Kidney (tissue), 14 donors: ENCODE results near the gene LUZP2. TPM values are rescaled to one million over a fixed set of nuclear protein-coding genes. Genes with fewer than 3 reads are reported as not detected.
"Not testable (repeated sequence)": the region's sequence is repeated elsewhere in the genome, so short reads cannot be mapped to it uniquely, and the experiment has no call there.

Experiments
- DNase-seq, 5 donors: peaks; one replicate each; pipeline ENCODE4 v3.0.0-alpha.2; 2013 to 2020
- FAIRE-seq: peaks from 2 replicates; lab custom pipeline; 2012; peaks lifted over from hg19 to GRCh38; lab: Jason Lieb, UNC
- H3K27ac ChIP-seq, 2 donors: one replicate each; pipeline ENCODE4 v1.7.0; 2013; ENCODE audit warnings: low read depth in 2 of 2, low read length in 2 of 2, inconsistent platforms in 1 of 2
- H3K27me3 ChIP-seq: one replicate; pipeline ENCODE4 v1.7.1; 2013; ENCODE audit warnings: low read length, inconsistent platforms; ENCODE audit not compliant: control insufficient read depth, insufficient read depth
- H3K36me3 ChIP-seq, 3 donors: one replicate each; pipeline versions ENCODE4 v1.7.0 to v1.7.1; 2013; ENCODE audit warnings: low read length in 3 of 3, control low read depth in 1 of 3, inconsistent platforms in 1 of 3; ENCODE audit not compliant: insufficient read depth in 3 of 3, control insufficient read depth in 2 of 3
- H3K4me1 ChIP-seq, 3 donors: one replicate each; pipeline versions ENCODE4 v1.7.0 to v1.7.1; 2013; ENCODE audit warnings: low read length in 3 of 3, inconsistent platforms in 1 of 3, low read depth in 1 of 3; ENCODE audit not compliant: control insufficient read depth in 2 of 3, insufficient read depth in 2 of 3
- H3K4me3 ChIP-seq, 3 donors: one replicate each; pipeline versions ENCODE4 v1.7.0 to v1.8.1; 2013; ENCODE audit warnings: low read length in 3 of 3, control low read depth in 1 of 3, inconsistent platforms in 1 of 3
- H3K9ac ChIP-seq, 3 donors: one replicate each; pipeline versions ENCODE4 v1.7.0 to v1.7.1; 2013; ENCODE audit warnings: low read length in 3 of 3, control low read depth in 1 of 3, inconsistent platforms in 1 of 3
- H3K9me3 ChIP-seq, 3 donors: one replicate each; pipeline versions ENCODE4 v1.7.0 to v1.7.1; 2013; ENCODE audit warnings: low read length in 3 of 3, control low read depth in 1 of 3, inconsistent platforms in 1 of 3; ENCODE audit not compliant: control insufficient read depth in 2 of 3, insufficient read depth in 1 of 3
- CTCF ChIP-seq: IDR thresholded peaks from 3 replicates; pipeline ENCODE4 v1.5.1; 2012; ENCODE audit warnings: mild to moderate bottlenecking, moderate library complexity, borderline replicate concordance; ENCODE audit not compliant: insufficient read depth; ENCODE audit errors: extremely low read depth
- intact Hi-C: fragments of 100-400 bp; cut with DNase I; formaldehyde crosslinking; loops from one replicate; pipeline ENCODE4 v1.11.1; 2022
- polyA plus RNA-seq: library from polyadenylated mRNA; stranded (reverse); fragments of 350-450 nt; fragmentation: Illumina TruSeq; extraction: RNeasy Lipid Tissue Mini Kit (QIAGEN cat#74804); gene quantifications from one replicate; pipeline ENCODE4 v1.2.3, GENCODE V29; 2014; ENCODE audit warnings: low read depth, low replicate concordance; ENCODE audit not compliant: insufficient read depth
- total RNA-seq: library from RNA; stranded (reverse); fragmentation: NEBNext Ultra II Directional; extraction: Animal tissue kit (Norgen Biotek cat#: 25700); gene quantifications from one replicate; pipeline ENCODE4 v1.2.1, GENCODE V29; 2021
- donor health status: control.
- donor health status: control.
- donor health status: control.
- donor health status: control.
- donor health status: control.
- donor health status: DM: yes; HTN: yes; CAD: no.
- donor health status: Normal renal cell carcinoma (clear cell type).

Gene LUZP2
- total and polyA plus RNA-seq, 2 donors from 2014 or later: 0.19 TPM; not detected in 1

GRCh38 chr11:24886880-24887619, 390.2 kb downstream of the LUZP2 start:
- no peak overlapping the region for H3K9ac ChIP-seq
- no peak for FAIRE-seq
- no peak overlapping the region for H3K4me3 ChIP-seq
- no peak overlapping the region for H3K27ac ChIP-seq
- no peaks in the 10 kb centered on the region for H3K9me3 ChIP-seq
- no peaks in the 10 kb centered on the region for H3K27me3 ChIP-seq
- H3K36me3 ChIP-seq: no peaks in the 10 kb centered on the region
- H3K4me1 ChIP-seq: no peaks in the 10 kb centered on the region
- DNase-seq: no peak
- intact Hi-C loops: no loop called here
- TF ChIP-seq CTCF: no peak

- no peaks in the 10 kb centered on the region for H3K4me1 ChIP-seq
- no peaks in the 10 kb centered on the region for H3K9me3 ChIP-seq
- no peaks in the 10 kb centered on the region for H3K27me3 ChIP-seq
- TF ChIP-seq CTCF: no peak
- no peak for DNase-seq
- no peak overlapping the region for H3K4me3 ChIP-seq
- H3K36me3 ChIP-seq: no peaks in the 10 kb centered on the region
- no peak overlapping the region for H3K9ac ChIP-seq
- H3K27ac ChIP-seq: no peak overlapping the region
- no peak for FAIRE-seq
- intact Hi-C loops: loop anchor here (10.0 kb wide), 1 partner anchor 56 kb away; no protein-coding TSS in a partner anchor
Measured at GRCh38 chr11:24890426-24890825, 393.6 kb downstream of the LUZP2 start.

- not testable (repeated sequence) for H3K9me3 ChIP-seq, H3K4me1 ChIP-seq, H3K9ac ChIP-seq, H3K27me3 ChIP-seq, DNase-seq, FAIRE-seq, H3K36me3 ChIP-seq, H3K27ac ChIP-seq, H3K4me3 ChIP-seq
- intact Hi-C loops: loop anchor here (10.0 kb wide), 1 partner anchor 57 kb away; no protein-coding TSS in a partner anchor
Measured at GRCh38 chr11:24891845-24892492, 395.1 kb downstream of the LUZP2 start.

GRCh38 chr11:24896118-24896835, 399.4 kb downstream of the LUZP2 start:
- Histone ChIP-seq H3K36me3 (no peaks in the 10 kb centered on the region), H3K4me1 (no peaks in the 10 kb centered on the region), H3K4me3 (no peak overlapping the region), H3K27me3 (no peaks in the 10 kb centered on the region), H3K9ac (no peak overlapping the region), H3K27ac (no peak overlapping the region), H3K9me3 (no peaks in the 10 kb centered on the region)
- no peak for TF ChIP-seq CTCF
- no peak for FAIRE-seq
- peak in 1 of 5 donors; percentile 67 for DNase-seq
- intact Hi-C loops: loop anchor here (10.0 kb wide), 1 partner anchor 61 kb away; no protein-coding TSS in a partner anchor
